ENCODE results near the gene HOTAIR.

HOTAIR gene

DNA sequence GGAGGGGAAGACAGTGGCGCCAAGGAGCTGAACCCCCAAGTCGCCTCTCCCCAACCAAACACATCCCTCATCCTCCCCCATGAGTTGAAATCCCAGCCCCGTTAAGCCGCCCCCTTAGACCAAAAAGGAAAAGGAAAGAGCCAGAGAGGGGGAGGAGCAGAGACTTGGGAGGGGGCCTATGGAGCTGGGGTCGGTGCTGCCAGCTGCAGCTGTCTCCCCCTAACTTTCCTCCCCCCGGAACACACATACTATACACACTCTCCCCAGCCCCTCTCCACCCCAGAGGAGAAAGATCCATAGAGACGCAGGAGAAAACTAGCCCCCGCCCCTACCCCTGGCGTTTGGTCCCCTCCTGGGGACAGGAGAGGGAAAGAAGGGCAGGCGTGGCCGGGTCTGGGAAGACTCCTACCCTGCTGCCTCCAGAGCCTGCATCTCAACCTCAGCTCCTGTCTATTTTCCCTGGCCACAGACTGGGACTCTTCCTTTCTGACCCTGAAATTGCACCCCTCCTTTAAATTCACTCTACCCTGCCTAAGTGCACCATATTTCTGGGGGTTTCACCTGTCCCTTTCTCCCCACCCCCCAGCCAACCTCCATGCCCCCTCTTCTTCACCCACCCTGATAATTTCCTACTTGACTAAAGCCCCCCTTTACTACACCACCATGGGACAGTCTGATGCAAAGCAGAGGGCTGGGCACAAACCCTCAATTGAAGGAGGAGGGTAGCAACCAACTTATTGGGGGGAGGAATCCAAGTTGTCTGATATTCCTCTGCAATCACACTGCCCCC lies 23.6 kb upstream of the HOTAIR start:
- DNase-seq, result no peak

DNA sequence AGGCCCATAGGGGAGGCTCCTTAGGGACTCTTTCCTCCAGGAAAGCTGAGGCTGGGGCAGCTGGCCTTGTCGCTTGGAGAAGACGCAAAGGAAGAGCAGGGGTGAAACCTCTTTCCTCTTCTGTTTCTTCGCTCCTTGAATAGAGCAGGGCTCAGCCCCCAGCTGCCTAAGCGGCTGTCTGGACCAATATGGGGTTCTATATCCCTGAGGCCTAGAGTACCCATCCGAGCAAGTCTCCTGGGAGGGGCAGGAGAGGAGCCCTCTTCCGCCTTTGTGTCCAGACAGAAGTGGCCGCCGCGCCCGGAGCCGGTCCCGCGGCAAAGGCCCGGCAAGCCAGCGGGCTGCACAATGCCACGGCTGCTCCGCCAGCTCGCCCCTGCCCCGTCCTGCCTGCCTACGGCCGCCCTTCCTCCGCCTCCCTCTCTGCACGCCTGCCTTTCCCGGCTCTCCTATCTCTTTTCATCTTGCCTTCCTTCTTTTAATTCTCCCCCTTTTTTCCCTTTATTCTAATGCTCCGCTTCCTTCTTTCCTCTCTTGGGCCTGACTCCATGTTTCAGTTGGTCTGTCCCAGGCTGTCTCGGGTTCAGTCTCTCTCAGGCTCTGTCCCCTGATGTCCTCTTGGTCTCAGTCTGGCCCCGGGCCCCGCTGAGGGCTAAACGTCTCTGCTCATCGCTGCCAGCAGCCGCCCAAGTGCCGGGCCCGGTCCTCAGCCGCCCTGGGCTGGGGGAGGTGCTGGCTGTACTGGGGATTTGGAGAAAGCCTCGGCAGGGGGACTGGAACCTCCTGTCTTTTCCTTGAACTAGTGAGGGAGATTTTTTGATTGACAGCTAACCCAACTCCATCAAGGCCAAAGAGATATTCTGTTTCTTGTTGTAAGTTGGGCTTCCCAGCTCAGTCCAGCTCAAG lies 22.7 kb upstream of the HOTAIR start:
- DNase-seq, result no peak

DNA sequence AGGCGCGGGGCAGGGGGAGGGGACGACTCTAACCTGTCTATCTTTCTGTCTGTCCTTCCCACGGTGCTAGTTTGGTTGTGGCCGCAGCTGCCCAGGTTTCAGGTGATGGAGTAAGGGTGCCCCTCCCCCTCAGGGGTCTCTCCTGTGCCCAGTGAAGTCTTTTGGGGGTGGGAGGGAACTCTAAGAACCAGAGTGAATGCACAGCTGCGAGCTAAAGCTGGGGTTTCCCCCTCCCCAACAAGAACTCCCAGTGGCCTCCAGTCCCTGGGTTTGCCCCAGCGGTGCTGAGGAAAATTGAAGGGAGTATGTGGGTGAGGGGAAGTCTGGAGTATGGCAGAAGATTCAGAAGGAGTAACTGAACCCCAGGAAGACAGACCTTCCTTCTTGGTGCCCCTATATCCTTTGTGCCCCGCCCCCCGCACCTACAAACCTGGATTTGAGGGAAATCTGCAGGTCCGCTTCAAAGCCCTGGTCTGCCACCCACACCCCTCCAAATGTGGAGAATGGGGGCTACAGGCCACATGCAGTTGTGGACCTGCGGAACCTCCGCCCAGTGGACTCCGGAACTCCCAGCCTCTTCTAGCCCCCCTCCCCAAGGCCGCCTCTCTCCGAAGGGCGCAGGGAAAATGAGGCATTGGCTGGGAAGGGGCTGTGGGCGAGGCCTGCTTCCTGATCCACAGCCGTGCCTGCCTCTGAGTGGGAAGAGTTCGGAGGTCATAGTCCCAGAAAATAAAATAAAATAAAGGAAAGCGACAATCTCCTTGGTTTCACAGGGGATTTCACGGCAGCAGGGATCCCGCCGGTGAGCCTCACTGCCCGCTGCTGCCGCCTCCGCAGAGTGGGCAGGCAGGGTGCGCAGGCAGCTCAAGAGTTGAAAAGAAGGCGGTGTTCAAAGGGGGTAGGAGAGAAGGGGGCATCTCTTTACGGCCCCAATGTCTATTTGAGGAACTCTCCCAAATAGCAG lies 21.8 kb upstream of the HOTAIR start:
- DNase-seq, result no peak

DNA sequence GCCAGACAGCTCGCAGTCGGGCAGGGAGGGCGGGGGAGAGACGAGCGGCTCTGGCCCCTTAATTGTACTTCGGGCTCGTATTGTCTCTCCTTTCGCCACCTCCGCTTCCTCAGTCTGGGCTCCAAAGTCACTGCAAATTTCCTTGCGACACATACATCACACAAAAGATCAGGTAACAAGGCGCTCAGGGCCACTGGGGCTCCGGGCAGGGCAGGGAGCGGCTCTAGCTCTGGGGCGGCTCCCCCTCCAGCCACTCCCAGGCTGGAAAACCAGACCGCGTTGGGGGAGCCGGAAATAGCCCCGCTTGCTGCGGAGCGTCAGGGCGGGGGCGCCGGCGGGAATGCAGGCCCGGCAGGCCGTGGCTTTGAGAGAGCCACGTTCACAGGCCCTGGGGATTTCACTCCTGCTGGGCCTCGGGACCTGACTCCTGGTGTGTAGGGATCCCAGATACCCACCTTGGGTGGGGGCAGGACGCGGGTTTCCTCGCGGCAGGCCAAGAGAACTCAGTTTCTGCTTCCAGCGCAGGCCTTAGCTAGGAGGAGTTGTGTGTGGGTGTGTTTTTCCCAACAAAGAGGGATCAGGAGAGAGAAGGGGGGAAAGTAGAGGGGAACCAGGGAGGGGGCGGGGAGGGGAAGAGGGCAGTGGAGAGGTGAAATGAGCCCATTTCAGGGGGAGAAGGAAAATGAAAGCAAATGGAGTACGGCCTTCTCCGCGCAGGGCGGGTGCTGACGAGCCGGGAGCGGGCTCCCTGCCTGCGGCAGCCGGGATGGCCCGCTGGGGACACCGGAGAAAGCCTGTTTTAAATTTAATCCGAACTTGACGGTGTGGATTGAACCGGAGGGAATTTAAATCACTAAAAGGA lies 20.9 kb upstream of the HOTAIR start:
- DNase-seq, result peak; percentile 32

DNA sequence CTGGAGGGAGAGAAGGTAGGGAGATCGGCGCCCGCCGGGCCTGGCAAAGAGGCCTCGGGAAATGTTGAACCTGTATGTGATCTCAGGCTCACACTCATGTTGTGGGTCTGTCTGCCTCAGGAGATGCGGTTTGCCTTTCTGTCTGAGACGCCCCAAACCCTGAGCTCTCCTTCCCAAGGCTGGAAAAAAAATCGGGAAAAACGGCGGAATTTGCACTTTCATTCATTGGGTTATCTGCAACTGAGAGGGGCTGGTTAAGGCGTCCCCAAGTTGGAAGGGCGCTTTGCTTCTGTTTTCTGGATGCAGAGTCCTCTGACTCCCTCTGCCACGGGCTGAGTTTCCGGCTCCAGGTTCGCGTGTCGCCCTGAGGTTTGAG lies 20.2 kb upstream of the HOTAIR start:
- DNase-seq, result peak; percentile 34

DNA sequence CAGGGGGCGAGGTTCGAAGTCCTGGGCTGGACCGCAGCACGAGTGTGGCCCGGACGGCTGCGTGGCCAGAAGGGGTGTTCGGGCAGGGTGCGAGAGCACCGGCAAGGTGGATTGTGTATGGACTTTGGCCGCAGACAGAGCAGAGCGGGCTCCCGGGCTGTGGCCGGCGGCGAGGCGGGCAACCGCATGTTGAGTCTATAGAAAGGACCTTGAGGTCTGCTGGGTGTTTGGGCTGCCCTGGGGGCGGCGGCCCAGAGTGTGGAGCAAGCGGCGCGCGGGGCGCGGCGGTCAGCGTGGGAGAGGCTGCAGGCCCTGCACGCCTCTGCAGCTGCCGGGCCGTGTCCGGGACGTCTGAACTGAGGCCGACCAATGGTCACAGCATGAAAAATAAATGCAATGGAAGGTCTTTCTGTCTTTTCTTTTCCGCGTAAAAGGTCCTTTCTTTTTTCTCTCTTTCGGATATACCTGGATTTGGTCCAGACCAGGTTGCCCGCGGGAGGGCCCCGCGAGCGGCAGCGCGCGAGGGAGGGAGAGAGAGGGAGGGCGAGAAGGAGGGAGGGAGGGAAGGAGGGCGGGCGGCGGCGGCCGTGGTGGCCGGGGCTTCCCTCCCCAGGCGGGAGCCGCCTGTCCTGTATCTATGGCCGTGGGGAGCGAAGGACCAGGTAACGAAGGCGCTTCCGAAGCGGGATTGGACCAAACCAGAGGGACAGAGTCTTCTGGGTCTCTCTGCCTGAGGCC lies 19.7 kb upstream of the HOTAIR start:
- DNase-seq, result no peak

DNA sequence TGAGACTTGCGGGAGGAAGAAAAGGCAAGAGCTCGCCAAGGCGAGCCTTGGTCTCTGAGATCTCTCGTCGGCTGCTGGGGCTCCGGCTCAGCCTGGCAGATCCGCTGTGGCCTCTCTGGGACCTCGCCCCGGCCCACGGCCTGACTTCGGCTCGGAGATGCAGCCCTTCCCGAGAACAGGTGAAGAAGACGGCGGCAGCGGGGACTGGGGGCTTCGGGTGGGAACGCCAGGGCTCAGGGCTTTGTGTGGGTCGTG lies 19.2 kb upstream of the HOTAIR start:
- DNase-seq, result no peak

DNA sequence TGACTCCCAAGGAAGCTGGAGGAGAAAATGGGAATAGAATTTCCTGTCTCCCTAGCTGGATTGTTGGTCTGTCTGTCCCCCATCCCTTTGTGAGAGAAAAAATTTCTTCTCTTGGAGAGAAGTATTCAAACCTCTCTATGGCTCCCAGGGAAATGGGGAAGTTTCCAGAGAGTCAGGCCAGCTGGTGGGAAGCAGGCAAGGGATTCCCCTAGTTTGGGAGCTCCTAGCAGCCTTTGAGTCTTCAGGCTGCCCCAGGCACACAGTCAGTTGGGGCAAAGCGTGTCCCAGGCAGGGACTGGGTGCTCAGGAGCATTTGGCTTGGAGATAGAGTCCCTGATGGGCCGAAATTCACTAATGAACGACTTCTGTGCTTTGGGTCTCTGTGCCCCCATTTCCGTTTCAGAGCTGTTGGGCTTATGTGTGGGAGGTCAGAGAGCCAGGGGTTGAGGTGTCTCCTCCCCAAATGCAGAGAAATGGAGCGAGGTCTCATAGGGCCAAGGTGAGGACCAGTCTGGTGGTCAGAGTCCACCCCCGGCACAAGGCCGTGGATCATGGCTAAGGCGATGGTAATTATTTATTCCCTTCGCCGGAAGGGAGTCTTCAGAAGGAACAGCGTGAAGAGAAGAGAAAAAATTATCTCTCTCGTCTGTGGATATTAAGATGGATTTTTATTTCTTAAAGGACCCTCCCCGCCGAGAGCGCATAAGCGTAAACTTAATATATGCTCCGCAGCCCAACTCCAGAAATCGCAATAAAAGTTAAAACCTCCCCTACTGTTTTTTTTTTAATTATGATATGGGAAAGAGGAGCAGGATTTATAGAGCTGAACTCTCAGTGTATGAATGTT lies 18.6 kb upstream of the HOTAIR start:
- no peak for DNase-seq

DNA sequence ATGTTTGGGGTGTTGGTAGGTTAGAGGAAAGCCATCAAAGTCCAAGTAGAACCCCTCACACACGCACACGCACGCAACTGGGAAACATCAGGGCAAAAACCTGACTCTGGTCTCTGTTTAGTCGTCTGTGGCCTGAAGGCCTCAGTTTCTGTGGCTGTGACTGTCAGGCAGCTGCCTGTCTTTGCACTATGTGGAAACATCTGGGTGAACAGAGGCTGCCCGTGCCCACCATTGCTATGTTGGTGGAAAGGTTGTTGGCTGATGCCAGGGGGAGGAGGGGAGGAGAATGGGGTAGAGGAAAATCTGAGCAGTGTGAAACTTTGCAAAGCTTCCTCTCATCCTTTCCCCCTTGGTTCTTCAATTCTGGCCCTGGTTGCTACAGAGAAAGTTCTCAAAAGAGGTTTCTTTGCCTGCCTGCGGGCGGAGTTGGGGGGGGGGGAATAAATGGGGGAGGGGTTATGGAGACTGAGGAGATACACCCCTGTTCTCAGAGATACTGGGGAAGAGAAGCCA lies 17.7 kb upstream of the HOTAIR start:
- DNase-seq, result no peak

DNA sequence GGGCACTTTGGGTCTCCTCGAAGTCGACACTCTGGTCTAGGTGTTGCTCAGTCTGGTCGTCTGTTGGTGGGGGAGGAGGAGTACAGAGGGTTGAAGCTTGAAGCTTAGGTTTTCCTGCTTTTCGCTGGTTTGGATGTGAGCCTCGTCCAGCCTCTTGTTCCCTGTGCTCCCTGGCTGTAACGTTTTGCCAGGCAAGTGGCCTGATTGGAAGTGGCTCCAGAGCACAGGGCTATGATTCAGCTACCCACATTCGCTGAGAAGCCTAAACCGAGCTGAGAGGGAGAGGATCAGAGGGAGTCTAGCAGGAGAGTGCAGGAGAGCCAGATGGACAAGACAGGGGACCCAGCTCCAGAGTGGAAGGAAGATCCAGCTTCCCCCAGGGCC lies 16.3 kb upstream of the HOTAIR start:
- DNase-seq, result no peak

DNA sequence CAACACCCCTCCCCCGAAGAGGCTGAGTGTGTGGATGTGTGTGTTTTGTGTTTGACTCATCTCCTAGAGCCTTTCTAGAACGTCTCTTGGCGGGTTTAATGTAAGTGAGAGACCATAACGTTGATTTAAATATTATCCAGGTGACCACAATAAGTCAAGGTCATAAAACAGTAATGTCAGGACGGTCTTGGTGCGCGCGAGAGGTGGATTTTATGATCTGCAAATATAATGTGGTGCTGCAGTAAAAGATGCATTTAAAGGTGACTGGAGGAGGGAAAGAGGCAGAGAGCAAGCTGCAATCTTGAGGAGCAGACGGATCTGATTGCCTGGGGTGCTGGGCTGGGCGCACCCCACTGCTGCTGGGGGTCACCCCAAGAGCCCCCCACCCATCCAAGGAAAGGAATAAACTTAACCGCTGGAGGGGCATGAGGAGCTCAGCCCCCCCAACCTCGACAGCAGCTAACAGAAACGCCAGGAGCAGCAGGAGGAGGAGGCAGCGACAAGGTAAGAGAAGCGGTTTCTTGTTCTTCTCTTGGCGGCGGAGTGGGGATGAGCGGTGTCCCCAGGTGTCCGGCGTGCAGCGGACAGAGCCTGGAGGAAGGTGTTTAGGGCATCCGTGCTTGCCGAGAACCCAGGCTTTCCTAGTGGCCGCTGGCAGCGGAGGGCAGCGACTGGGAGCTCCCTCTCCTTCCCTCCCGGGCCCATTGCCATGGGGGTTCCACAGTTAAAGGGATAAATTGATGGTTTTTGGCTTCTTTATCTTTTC lies 15.7 kb upstream of the HOTAIR start:
- DNase-seq, result no peak

DNA sequence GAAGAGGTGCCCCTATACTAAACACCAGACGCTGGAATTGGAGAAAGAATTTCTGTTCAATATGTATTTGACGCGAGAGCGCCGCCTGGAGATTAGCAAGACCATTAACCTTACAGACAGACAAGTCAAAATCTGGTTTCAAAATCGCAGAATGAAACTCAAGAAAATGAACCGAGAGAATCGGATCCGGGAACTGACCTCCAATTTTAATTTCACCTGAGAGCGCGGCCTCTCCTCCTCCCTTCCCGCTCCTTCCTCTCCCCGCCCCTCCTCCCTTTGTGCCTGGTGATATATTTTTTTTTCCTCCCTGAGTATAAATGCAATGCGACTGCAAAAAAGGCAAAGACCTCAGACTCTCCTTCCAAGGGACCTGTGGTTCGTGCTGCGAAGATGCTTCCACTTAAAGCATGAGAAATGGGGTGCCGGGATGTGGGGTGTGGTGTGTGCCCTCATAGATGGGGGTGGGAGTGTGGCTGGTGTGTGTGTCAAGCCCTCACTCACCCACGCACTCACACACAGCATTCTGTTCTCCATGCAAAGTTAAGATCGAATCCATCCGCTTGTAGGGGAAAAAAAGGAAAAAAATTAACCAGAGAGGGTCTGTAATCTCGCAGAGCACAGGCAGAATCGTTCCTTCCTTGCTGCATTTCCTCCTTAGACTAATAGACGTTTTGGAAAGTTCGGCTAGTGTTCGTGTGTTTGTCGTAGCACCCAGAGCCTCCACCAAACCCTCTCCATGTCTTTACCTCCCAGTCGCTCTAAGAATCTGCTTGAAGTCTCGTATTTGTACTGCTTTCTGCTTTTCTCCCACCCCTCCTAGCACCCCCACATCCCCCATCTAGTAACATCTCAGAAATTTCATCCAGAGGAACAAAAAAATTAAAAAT lies 14.7 kb upstream of the HOTAIR start:
- peak; percentile 50 for DNase-seq

DNA sequence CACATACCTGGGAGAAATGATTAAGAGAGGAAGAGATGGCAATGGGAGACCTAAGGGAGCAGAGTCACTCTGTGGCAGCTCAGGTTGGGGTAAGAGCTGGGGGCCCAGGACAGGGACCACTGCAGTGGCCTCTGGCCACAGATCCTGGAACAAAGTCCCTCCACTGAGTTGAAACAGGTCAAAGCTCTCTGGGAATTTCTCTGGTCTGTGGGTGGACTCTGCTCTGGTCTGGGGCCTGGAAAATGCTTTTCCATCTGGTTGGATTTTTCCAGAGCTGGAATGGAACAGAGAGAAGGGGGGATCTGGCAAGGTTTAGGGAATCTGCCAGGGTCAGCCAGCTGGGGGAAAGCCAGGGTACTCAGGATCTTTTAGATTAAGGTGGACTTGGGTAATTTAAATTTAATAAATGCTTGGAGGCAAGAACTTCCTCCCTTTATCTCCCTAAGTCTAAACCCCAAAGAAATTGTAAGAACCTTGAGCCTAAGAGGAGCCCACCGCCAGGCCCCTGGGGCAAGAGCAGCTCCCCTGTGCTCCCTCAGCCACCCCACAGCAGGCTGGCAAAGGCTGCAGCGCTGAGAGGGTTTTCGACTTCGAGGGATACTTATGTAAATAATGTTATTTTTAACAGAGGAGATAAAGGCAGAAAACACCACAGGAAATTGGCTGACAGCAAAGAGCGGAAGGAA lies 13.9 kb upstream of the HOTAIR start:
- DNase-seq, result no peak

DNA sequence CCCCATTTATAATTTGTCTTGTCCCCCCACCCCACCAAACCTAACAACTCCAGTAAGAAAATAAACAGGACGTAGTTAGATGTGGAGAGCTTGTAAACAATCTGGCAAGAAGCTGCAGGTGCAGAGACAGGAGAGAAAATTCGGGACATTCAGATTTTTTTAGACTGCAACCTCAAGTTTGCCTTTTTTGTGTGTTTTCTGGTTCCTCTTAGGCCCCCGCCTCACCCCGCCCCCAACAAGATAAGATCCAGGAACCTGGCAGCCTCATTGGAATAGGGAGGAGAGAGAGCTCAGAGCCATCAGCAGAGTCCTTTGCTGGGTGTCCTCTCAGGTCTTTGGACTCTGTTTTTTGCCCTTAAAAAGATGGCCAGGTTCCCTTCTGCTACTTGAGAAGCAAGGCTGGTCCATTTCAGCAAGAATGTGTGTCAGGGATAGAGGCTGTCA lies 13.1 kb upstream of the HOTAIR start:
- DNase-seq, result no peak

DNA sequence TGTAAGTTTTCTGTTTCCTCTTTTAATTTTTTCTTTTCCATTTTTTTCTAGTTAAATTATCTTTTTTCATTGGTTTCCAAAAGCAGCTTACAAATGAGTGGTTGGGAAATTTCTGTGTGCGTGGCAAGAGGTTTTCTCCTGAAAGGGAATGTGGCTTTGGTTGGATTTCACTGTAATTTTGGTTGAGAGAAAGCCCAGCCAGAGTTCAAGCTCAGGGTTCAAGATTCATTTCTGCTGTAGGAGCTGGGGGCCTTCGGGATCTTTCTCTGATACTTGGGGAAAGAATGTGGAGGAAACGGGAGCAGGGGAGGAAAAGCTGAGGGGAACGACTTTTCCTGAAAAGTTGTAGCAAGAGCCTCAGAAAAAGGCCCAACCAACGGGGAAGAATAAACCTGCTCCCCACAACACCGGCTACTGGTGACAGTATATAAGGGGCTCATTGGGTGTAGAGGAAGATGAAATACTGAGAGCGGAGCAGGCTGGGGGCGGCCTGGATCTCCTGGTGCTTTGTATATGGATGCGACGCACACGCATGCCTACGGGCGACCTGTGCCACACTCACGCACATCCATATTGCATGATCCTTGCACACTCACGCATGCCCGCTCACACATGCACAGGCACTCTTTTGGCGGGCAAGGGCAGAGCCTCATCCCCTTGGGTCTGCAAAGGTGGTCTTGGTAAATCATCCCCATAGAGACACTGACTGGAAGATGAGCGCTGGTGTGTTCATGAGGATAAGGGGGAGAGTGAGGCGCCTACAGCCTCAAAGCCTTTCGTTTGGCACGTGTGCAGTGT lies 12.1 kb upstream of the HOTAIR start:
- no peak for DNase-seq

DNA sequence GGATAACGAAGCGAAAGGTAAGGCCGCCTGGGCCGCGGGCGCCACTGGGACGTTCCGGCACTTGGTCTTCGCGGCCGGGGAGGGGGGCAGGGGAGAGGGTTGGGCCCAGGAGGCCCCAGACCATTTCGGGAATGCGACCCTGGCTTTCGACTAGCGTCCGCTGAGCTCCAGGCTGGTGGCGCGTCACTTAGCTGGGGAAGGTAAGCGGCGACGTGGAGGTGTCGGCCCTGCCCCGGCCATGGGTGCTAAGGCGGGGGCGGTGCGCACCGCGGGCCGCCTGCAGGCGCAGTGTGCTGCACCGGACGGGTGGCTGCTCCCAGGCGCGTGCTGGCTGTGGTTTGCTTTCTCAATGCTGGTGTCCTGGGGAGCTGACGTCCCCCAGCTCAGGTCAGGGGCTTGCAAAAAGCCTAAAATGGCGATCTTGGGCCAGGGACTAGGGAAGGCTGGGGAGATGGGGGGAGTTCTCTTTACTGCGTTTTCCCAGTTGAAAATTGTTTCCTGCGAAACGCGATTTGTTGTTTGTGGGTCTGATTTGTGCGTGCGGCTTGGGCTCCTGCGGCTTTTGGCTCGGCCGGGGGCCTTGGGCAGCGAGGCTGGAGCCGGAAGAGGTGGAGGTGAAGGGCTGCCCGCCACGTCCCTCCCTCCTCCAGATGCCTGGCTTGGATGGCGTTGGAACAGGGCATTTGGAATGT lies 11.4 kb upstream of the HOTAIR start:
- no peak for DNase-seq

DNA sequence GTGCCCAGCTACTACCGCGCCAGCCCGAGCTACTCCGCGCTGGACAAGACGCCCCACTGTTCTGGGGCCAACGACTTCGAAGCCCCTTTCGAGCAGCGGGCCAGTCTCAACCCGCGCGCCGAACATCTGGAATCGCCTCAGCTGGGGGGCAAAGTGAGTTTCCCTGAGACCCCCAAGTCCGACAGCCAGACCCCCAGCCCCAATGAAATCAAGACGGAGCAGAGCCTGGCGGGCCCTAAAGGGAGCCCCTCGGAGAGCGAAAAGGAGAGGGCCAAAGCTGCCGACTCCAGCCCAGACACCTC lies 10.9 kb upstream of the HOTAIR start:
- no peak for DNase-seq

Data from activated CD4-positive, alpha-beta T cell treated with anti-CD3 and anti-CD28 coated beads for 48 hours (primary cell).